Fibroblast of skin of scalp (primary cell): Measurements from ENCODE around the gene OR5B17. TPM values are rescaled to one million over a fixed set of nuclear protein-coding genes. Genes with fewer than 3 reads are reported as not detected.
"Not testable (repeated sequence)": the region's sequence is repeated elsewhere in the genome, so short reads cannot be mapped to it uniquely, and the experiment has no call there.

Source experiments
- DNase-seq: peaks from one replicate; pipeline ENCODE4 v3.0.0-alpha.2; 2013
- polyA plus RNA-seq, 2 experiments: library from polyadenylated mRNA; unstranded; fragments of 120-200 nt; gene quantifications; one replicate each; pipeline ENCODE4 v1.2.1, GENCODE V29; 2013; ENCODE audit not compliant: insufficient read length in 2 of 2

Gene OR5B17
- not detected for polyA plus RNA-seq (2013, experiment 1 of 2; ENCODE audit: insufficient read length)
- not detected for polyA plus RNA-seq (2013, experiment 2 of 2; ENCODE audit: insufficient read length)

GRCh38 chr11:58358969-58359368 is at the start of gene OR5B17:
Gene OR5B17, minus strand, starts transcription at chr11:58359069. Its CDS starts 0 bp downstream, at chr11:58359069.
- no peak for DNase-seq

- DNase-seq, result no peak
These were observed 47.9 kb upstream of the OR5B17 start, which contains the start of gene OR5B3 for GRCh38 chr11:58406774-58407173. Gene OR5B3, minus strand, starts transcription at chr11:58406874. Its CDS starts 3,465 bp downstream, at chr11:58403409.

GRCh38 chr11:58399622-58400021 is 40.8 kb upstream of the OR5B17 start:
- DNase-seq, result not testable (repeated sequence)

- DNase-seq, result peak; percentile 77
These were observed 36.7 kb upstream of the OR5B17 start for GRCh38 chr11:58395581-58395980.

GRCh38 chr11:58394195-58394594 is 35.3 kb upstream of the OR5B17 start:
- peak; percentile 83 for DNase-seq

GRCh38 chr11:58392746-58393145 is 33.9 kb upstream of the OR5B17 start:
- DNase-seq, result no peak

GRCh38 chr11:58391879-58392278 is 33.0 kb upstream of the OR5B17 start:
- DNase-seq, result peak; percentile 22

GRCh38 chr11:58390551-58391063 is 31.7 kb upstream of the OR5B17 start:
- DNase-seq, result no peak

GRCh38 chr11:58354727-58355126 is 4.1 kb downstream of the OR5B17 start:
- DNase-seq, result no peak

GRCh38 chr11:58345204-58345603 is 13.7 kb downstream of the OR5B17 start:
- no peak for DNase-seq

GRCh38 chr11:58334708-58335107 is 24.2 kb downstream of the OR5B17 start:
- peak; percentile 86 for DNase-seq

GRCh38 chr11:58330861-58331260 is 28.0 kb downstream of the OR5B17 start:
- peak; percentile 63 for DNase-seq

- DNase-seq, result peak; percentile 41
These were observed 40.3 kb downstream of the OR5B17 start for GRCh38 chr11:58318532-58318931.

GRCh38 chr11:58316142-58316541 is 42.7 kb downstream of the OR5B17 start:
- DNase-seq, result peak; percentile 34
